Stimulated activated naive CD8-positive, alpha-beta T cell treated with anti-CD3 and anti-CD28 coated beads, Interleukin-15, Interleukin-2, amounts not matched to agents 100 ng/mL and 50 ng/mL, for 24 hours (primary cell): Measurements from ENCODE around the gene HIPK1.

Source experiments
- H3K27ac Mint-ChIP-seq: one replicate; pipeline ENCODE4 v1.8.0; 2021; ENCODE audit warnings: mild to moderate bottlenecking, mixed read lengths
- H3K27me3 Mint-ChIP-seq: one replicate; pipeline ENCODE4 v1.8.0; 2021; ENCODE audit warnings: mixed read lengths
- H3K36me3 Mint-ChIP-seq: one replicate; pipeline ENCODE4 v1.8.0; 2021; ENCODE audit warnings: low read depth, mixed read lengths
- H3K4me1 Mint-ChIP-seq: one replicate; pipeline ENCODE4 v1.8.0; 2021; ENCODE audit warnings: low read depth, mixed read lengths
- H3K4me3 Mint-ChIP-seq: one replicate; pipeline ENCODE4 v1.8.0; 2021; ENCODE audit warnings: mild to moderate bottlenecking, mixed read lengths
- H3K9me3 Mint-ChIP-seq: one replicate; pipeline ENCODE4 v1.8.0; 2021; ENCODE audit warnings: mixed read lengths

Gene HIPK1

DNA sequence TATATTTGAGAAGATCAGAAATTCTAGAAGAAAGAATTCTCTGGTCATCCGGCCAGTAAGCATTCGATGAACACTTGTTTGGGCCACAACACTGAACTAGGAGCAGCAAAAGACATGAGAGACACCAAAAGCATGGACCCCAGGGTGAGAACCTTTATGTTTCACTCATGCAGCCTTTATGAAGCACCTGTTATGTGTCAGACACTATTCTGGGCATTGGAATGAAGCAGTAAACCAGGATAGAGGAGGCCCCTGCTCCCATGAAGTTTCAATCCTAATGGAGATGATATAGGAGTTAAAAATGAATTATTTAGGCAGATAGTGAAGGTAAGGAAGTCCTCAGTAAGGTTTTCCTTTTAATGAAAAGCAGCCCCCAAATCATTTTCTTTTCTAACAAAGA lies 93.8 kb downstream of the HIPK1 start:
- no peaks in the 10 kb centered on the region for H3K4me1 Mint-ChIP-seq
- H3K27me3 Mint-ChIP-seq, result peaks cover 6% of the 10 kb centered on the region
- H3K27ac Mint-ChIP-seq, result no peak overlapping the region
- no peaks in the 10 kb centered on the region for H3K36me3 Mint-ChIP-seq
- H3K4me3 Mint-ChIP-seq, result no peak overlapping the region
- H3K9me3 Mint-ChIP-seq, result no peaks in the 10 kb centered on the region

GRCh38 chr1:114023377-114023776 lies 94.3 kb downstream of the HIPK1 start:
- no peaks in the 10 kb centered on the region for H3K36me3 Mint-ChIP-seq

DNA sequence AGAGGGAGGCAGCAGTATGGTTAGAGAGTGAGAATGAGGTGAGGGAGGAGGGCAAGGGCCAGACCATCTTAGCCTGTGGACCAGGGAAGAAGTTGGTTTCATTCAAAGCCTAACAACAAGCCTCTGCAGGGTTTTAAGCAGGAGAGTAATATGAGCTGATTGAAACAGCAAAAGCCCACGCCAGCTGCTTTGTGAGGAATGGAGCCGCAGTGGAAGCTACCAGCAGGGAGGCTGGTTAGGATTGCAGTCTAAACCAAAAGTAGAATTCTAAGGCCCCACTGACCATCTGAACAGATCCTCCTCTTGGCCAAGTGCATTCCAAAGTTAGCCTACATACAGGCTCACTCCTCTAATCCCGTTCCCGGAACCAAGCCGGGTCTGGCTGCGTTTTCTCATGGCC lies 94.9 kb downstream of the HIPK1 start:
- no peak overlapping the region for H3K27ac Mint-ChIP-seq
- H3K27me3 Mint-ChIP-seq, result peaks cover 6% of the 10 kb centered on the region
- H3K9me3 Mint-ChIP-seq, result no peaks in the 10 kb centered on the region
- no peak overlapping the region for H3K4me3 Mint-ChIP-seq
- H3K36me3 Mint-ChIP-seq, result no peaks in the 10 kb centered on the region
- H3K4me1 Mint-ChIP-seq, result no peaks in the 10 kb centered on the region

More at GRCh38 chr1:114023377-114023776, 94.3 kb downstream of the HIPK1 start:
- Mint-ChIP-seq H3K27me3 (peaks cover 6% of the 10 kb centered on the region), H3K27ac (no peak overlapping the region), H3K9me3 (no peaks in the 10 kb centered on the region), H3K4me3 (no peak overlapping the region), H3K4me1 (no peaks in the 10 kb centered on the region)

- H3K27me3 Mint-ChIP-seq, result no peaks in the 10 kb centered on the region
- no peak overlapping the region for H3K27ac Mint-ChIP-seq
- no peaks in the 10 kb centered on the region for H3K9me3 Mint-ChIP-seq
- H3K36me3 Mint-ChIP-seq, result no peaks in the 10 kb centered on the region
- H3K4me3 Mint-ChIP-seq, result no peak overlapping the region
- H3K4me1 Mint-ChIP-seq, result no peaks in the 10 kb centered on the region
Measured at GRCh38 chr1:114025609-114026401, 96.7 kb downstream of the HIPK1 start.

GRCh38 chr1:114026797-114027196 lies 97.7 kb downstream of the HIPK1 start:
- Mint-ChIP-seq H3K27me3 (no peaks in the 10 kb centered on the region), H3K4me1 (no peaks in the 10 kb centered on the region), H3K4me3 (no peak overlapping the region), H3K27ac (no peak overlapping the region), H3K9me3 (no peaks in the 10 kb centered on the region), H3K36me3 (no peaks in the 10 kb centered on the region)
